ENCODE results near the gene TACC2.

Gene TACC2

GRCh38 chr10:122295451-122295809 lies 306.5 kb downstream of the TACC2 start:
- DNase-seq (ENCODE audit: low read depth) = no peak

- no peak for DNase-seq (ENCODE audit: low read depth)
Measured at GRCh38 chr10:122296363-122297120, 307.6 kb downstream of the TACC2 start.

- no peak for DNase-seq (ENCODE audit: low read depth)
Measured at GRCh38 chr10:122297583-122297982, 308.6 kb downstream of the TACC2 start.

- no peak for DNase-seq (ENCODE audit: low read depth)
Measured at GRCh38 chr10:122298206-122298597, 309.2 kb downstream of the TACC2 start.

- peak; percentile 63 for DNase-seq (ENCODE audit: low read depth)
Measured at GRCh38 chr10:122298598-122299301, 309.8 kb downstream of the TACC2 start.

GRCh38 chr10:122299423-122300075 lies 310.6 kb downstream of the TACC2 start:
- no peak for DNase-seq (ENCODE audit: low read depth)

- peak; percentile 97 for DNase-seq (ENCODE audit: low read depth)
Measured at GRCh38 chr10:122301055-122301810, 312.3 kb downstream of the TACC2 start.

GRCh38 chr10:122301811-122302115 lies 312.8 kb downstream of the TACC2 start:
- no peak for DNase-seq (ENCODE audit: low read depth)

- DNase-seq (ENCODE audit: low read depth) = no peak
Measured at GRCh38 chr10:122302315-122302714, 313.4 kb downstream of the TACC2 start.

GRCh38 chr10:122303271-122304053 lies 314.5 kb downstream of the TACC2 start:
- no peak for DNase-seq (ENCODE audit: low read depth)

Measured in amniotic epithelial cell (primary cell).